ENCODE data around the gene LTF. TPM values are rescaled to one million over a fixed set of nuclear protein-coding genes. Genes with fewer than 3 reads are reported as not detected.

LTF gene
- total and polyA plus RNA-seq, 2 of the 13 experiments (the other 11 are each of a cell fraction or from before 2014, with no cell fraction given): not detected

DNA sequence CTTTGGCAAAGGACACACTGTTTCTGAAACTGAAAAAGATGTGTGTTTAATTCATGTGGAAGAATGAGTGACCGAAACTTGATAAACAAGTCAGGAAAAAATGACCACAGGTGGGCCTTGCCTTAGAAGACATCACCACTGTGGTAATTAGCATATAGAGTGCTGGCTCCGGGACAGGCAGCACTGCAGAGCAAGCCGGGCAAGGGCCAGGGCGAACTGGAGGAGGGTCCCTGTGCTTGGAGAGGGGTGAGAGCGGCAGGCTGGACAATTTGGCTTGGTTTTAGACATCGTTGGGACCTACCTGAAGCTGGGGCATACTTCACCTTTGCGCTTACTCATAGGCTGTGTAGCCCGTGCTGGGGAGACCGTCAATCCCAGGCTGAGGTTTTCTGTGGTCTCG is 41.2 kb upstream of the LTF start:
- no peak overlapping the region for H2AFZ ChIP-seq (ENCODE audit: low read length)
- no peak overlapping the region for H3K4me2 ChIP-seq (ENCODE audit: low read depth, low read length)
- ATAC-seq: no peak
- no peak overlapping the region for H3K27ac ChIP-seq (ENCODE audit: extremely low read length, insufficient read depth, low read length)
- DNase-seq (ENCODE audit: low spot score): no peak
- BruUV-seq (replicated peaks): no TSS peak
- CTCF ChIA-PET (ENCODE audit: low intra/inter-chr PET ratio, low total read pairs): no interaction called here
- no peak overlapping the region for H3K9ac ChIP-seq (ENCODE audit: insufficient read depth, low read depth, low read length)
- no peak for FAIRE-seq
- 46% methylated on average over 3 of the region's 10 CpGs for WGBS (ENCODE audit: low lambda C conversion rate)
- intact Hi-C loops (cut with micrococcal nuclease; ENCODE audit: unreplicated experiment): no loop called here
- no peaks in the 10 kb centered on the region for H3K9me3 ChIP-seq (ENCODE audit: low read length)
- H3K79me2 ChIP-seq (ENCODE audit: insufficient read depth, low read length): no peaks in the 10 kb centered on the region
- H3K27me3 ChIP-seq (ENCODE audit: control insufficient read depth in 1 of 2, insufficient read depth in 2 of 2, low read length in 2 of 2): peaks cover 0 to 2% of the 10 kb centered on the region in 2 experiments; a peak in 3 of 5 replicates
- no peaks in the 10 kb centered on the region for H4K20me1 ChIP-seq (ENCODE audit: insufficient read depth, low read length)
- H3K4me3 ChIP-seq (replicated peaks in 1 of 3; ENCODE audit: insufficient read depth in 1 of 3, low read depth in 2 of 3, low read length in 3 of 3): no peak overlapping the region
- TF ChIP-seq CHD4 (IDR thresholded peaks at IDR 0.05; ENCODE audit: borderline replicate concordance, low read length): no peak
- TF ChIP-seq SSRP1 (CRISPR knock-in tag; IDR thresholded peaks at IDR 0.05): no peak
- TF ChIP-seq ZNF589 (CRISPR knock-in tag; conservative IDR thresholded peaks at IDR 0.05): no peak
- in situ Hi-C loops (cut with HindIII; ENCODE audit: extremely low pct_ligation_motif_present, low pct_unique_long_range_greater_than_20kb): no loop called here
- POLR2A ChIA-PET: no interaction called here
- H3K36me3 ChIP-seq (replicated peaks in 1 of 2; ENCODE audit: control insufficient read depth in 1 of 2, insufficient read depth in 2 of 2, low read length in 2 of 2): no peaks in the 10 kb centered on the region
- H3K4me1 ChIP-seq (ENCODE audit: insufficient read depth, low read length): no peaks in the 10 kb centered on the region

DNA sequence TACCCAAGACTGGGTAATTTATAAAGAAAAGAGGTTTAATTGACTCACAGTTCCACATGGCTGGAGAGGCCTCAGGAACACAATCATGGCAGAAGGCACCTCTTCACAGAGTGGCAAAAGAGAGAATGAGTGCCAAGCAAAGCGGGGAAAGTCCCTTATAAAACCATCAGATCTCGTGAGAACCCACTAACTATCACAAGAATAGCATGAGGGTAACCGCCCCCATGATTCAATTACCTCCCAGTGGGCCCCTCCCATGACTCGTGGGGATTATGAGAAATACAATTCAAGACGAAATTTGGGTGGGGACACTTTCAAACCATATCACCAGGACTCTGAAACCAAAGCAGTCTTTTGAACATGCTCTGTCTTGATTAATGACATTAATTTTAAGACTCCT is 40.1 kb upstream of the LTF start:
- no peak for FAIRE-seq
- H3K79me2 ChIP-seq (ENCODE audit: insufficient read depth, low read length): no peaks in the 10 kb centered on the region
- peaks cover 1 to 2% of the 10 kb centered on the region in 2 experiments; a peak in 4 of 5 replicates for H3K27me3 ChIP-seq (ENCODE audit: control insufficient read depth in 1 of 2, insufficient read depth in 2 of 2, low read length in 2 of 2)
- in situ Hi-C loops (cut with HindIII; ENCODE audit: extremely low pct_ligation_motif_present, low pct_unique_long_range_greater_than_20kb) (no loop called here), intact Hi-C loops (cut with micrococcal nuclease; ENCODE audit: unreplicated experiment) (no loop called here)
- no peaks in the 10 kb centered on the region for H3K36me3 ChIP-seq (replicated peaks in 1 of 2; ENCODE audit: control insufficient read depth in 1 of 2, insufficient read depth in 2 of 2, low read length in 2 of 2)
- no peaks in the 10 kb centered on the region for H3K9me3 ChIP-seq (ENCODE audit: low read length)
- ATAC-seq: no peak
- TF ChIP-seq, protein P1, sequence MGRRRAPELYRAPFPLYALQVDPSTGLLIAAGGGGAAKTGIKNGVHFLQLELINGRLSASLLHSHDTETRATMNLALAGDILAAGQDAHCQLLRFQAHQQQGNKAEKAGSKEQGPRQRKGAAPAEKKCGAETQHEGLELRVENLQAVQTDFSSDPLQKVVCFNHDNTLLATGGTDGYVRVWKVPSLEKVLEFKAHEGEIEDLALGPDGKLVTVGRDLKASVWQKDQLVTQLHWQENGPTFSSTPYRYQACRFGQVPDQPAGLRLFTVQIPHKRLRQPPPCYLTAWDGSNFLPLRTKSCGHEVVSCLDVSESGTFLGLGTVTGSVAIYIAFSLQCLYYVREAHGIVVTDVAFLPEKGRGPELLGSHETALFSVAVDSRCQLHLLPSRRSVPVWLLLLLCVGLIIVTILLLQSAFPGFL (CRISPR knock-in tag; IDR thresholded peaks at IDR 0.05): no peak
- TF ChIP-seq ZNF841 (CRISPR knock-in tag; IDR thresholded peaks at IDR 0.05; ENCODE audit: borderline replicate concordance) (no peak), SP1 (IDR thresholded peaks at IDR 0.05) (no peak), SP1 (CRISPR knock-in tag; IDR thresholded peaks at IDR 0.05) (no peak)
- no peak overlapping the region for H3K4me2 ChIP-seq (ENCODE audit: low read depth, low read length)
- no peak overlapping the region for H2AFZ ChIP-seq (ENCODE audit: low read length)
- ChIA-PET POLR2A (no interaction called here), CTCF (ENCODE audit: low intra/inter-chr PET ratio, low total read pairs) (no interaction called here)
- H3K9ac ChIP-seq (ENCODE audit: insufficient read depth, low read depth, low read length): no peak overlapping the region
- DNase-seq (ENCODE audit: low spot score): no peak
- 0% methylated on average over 2 of the region's 5 CpGs for WGBS (ENCODE audit: low lambda C conversion rate)
- no peak overlapping the region for H3K4me3 ChIP-seq (replicated peaks in 1 of 3; ENCODE audit: insufficient read depth in 1 of 3, low read depth in 2 of 3, low read length in 3 of 3)
- no peaks in the 10 kb centered on the region for H4K20me1 ChIP-seq (ENCODE audit: insufficient read depth, low read length)
- no peak overlapping the region for H3K27ac ChIP-seq (ENCODE audit: extremely low read length, insufficient read depth, low read length)
- no TSS peak for BruUV-seq (replicated peaks)
- H3K4me1 ChIP-seq (ENCODE audit: insufficient read depth, low read length): no peaks in the 10 kb centered on the region

All from HepG2 (cell line).